Measurements from ENCODE around the gene INPP5E.

Gene INPP5E

GRCh38 chr9:136379891-136380290 is 59.8 kb downstream of the INPP5E start:
- TF ChIP-seq SIN3A (IDR thresholded peaks at IDR 0.05; ENCODE audit: borderline replicate concordance, insufficient read depth, low read length) (no peak), POLR2AphosphoS5 (IDR thresholded peaks at IDR 0.05; ENCODE audit: low read depth, low read length) (no peak), FOXP2 (optimal IDR thresholded peaks at IDR 0.05; ENCODE audit: borderline replicate concordance, extremely low read depth, extremely low read length, insufficient read depth) (no peak), TAF1 (IDR thresholded peaks at IDR 0.05; ENCODE audit: borderline replicate concordance, insufficient read depth, low read length) (no peak), REST (IDR thresholded peaks at IDR 0.05; ENCODE audit: insufficient read depth in 1 of 2, low read depth in 2 of 2, low read length in 2 of 2) (no peak)

- TF ChIP-seq SIN3A (IDR thresholded peaks at IDR 0.05; ENCODE audit: borderline replicate concordance, insufficient read depth, low read length) (no peak), REST (IDR thresholded peaks at IDR 0.05; ENCODE audit: insufficient read depth in 1 of 2, low read depth in 2 of 2, low read length in 2 of 2) (no peak), POLR2AphosphoS5 (IDR thresholded peaks at IDR 0.05; ENCODE audit: low read depth, low read length) (no peak), FOXP2 (optimal IDR thresholded peaks at IDR 0.05; ENCODE audit: borderline replicate concordance, extremely low read depth, extremely low read length, insufficient read depth) (no peak), TAF1 (IDR thresholded peaks at IDR 0.05; ENCODE audit: borderline replicate concordance, insufficient read depth, low read length) (no peak)
Observed at GRCh38 chr9:136379401-136379800, 60.2 kb downstream of the INPP5E start.

GRCh38 chr9:136379003-136379287 is 60.7 kb downstream of the INPP5E start:
- no peak for TF ChIP-seq REST (IDR thresholded peaks at IDR 0.05; ENCODE audit: insufficient read depth in 1 of 2, low read depth in 2 of 2, low read length in 2 of 2)
